ENCODE data around the gene CISTR. TPM values are rescaled to one million over a fixed set of nuclear protein-coding genes. Genes with fewer than 3 reads are reported as not detected.

The CISTR gene
- polyA plus RNA-seq, 1 donor from 2014 or later = not detected

- H3K27me3 ChIP-seq (ENCODE audit: insufficient read depth, low read depth, low read length) = no peaks in the 10 kb centered on the region
- TF ChIP-seq RAD21 (conservative IDR thresholded peaks at IDR 0.05) (no peak), CTCF (IDR thresholded peaks at IDR 0.05; ENCODE audit: poor library complexity, severe bottlenecking) (no peak), MXI1 (conservative IDR thresholded peaks at IDR 0.05; ENCODE audit: poor library complexity, severe bottlenecking) (no peak), POLR2AphosphoS5 (IDR thresholded peaks at IDR 0.05) (no peak), TAF1 (IDR thresholded peaks at IDR 0.05; ENCODE audit: low read depth) (no peak), EZH2 (IDR thresholded peaks at IDR 0.05; ENCODE audit: borderline replicate concordance, insufficient read depth, low read length, poor library complexity, severe bottlenecking) (no peak), EP300 (conservative IDR thresholded peaks at IDR 0.05; ENCODE audit: poor library complexity, severe bottlenecking) (no peak), SMC3 (conservative IDR thresholded peaks at IDR 0.05; ENCODE audit: poor library complexity) (no peak)
- TF ChIP-seq, protein P1, sequence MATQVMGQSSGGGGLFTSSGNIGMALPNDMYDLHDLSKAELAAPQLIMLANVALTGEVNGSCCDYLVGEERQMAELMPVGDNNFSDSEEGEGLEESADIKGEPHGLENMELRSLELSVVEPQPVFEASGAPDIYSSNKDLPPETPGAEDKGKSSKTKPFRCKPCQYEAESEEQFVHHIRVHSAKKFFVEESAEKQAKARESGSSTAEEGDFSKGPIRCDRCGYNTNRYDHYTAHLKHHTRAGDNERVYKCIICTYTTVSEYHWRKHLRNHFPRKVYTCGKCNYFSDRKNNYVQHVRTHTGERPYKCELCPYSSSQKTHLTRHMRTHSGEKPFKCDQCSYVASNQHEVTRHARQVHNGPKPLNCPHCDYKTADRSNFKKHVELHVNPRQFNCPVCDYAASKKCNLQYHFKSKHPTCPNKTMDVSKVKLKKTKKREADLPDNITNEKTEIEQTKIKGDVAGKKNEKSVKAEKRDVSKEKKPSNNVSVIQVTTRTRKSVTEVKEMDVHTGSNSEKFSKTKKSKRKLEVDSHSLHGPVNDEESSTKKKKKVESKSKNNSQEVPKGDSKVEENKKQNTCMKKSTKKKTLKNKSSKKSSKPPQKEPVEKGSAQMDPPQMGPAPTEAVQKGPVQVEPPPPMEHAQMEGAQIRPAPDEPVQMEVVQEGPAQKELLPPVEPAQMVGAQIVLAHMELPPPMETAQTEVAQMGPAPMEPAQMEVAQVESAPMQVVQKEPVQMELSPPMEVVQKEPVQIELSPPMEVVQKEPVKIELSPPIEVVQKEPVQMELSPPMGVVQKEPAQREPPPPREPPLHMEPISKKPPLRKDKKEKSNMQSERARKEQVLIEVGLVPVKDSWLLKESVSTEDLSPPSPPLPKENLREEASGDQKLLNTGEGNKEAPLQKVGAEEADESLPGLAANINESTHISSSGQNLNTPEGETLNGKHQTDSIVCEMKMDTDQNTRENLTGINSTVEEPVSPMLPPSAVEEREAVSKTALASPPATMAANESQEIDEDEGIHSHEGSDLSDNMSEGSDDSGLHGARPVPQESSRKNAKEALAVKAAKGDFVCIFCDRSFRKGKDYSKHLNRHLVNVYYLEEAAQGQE (IDR thresholded peaks at IDR 0.05; ENCODE audit: borderline replicate concordance) = no peak
Measured at GRCh38 chr12:53759261-53759660, 7.5 kb upstream of the CISTR start.

GRCh38 chr12:53758730-53759103 lies 6.9 kb upstream of the CISTR start:
- Histone ChIP-seq H3K36me3 (ENCODE audit: insufficient read depth, low read length) (no peaks in the 10 kb centered on the region), H3K27ac (ENCODE audit: low read length) (peak overlapping the region; percentile 62), H3F3A (ENCODE audit: insufficient read depth, low read length, poor library complexity, severe bottlenecking) (no peaks in the 10 kb centered on the region), H3K4me3 (ENCODE audit: low read length) (no peak overlapping the region), H2AFZ (ENCODE audit: low read depth, low read length) (peak overlapping the region; percentile 11), H3K9ac (ENCODE audit: low read length) (peak overlapping the region; percentile 47), H4K20me1 (ENCODE audit: insufficient read depth) (no peaks in the 10 kb centered on the region), H3K79me2 (replicated peaks; ENCODE audit: insufficient read depth, low read length) (no peaks in the 10 kb centered on the region), H3K9me2 (ENCODE audit: insufficient read depth, low read length) (no peaks in the 10 kb centered on the region), H3K4me2 (ENCODE audit: low read length) (no peak overlapping the region), H3K27me3 (ENCODE audit: insufficient read depth, low read depth, low read length) (peaks cover 2% of the 10 kb centered on the region), H3K9me3 (ENCODE audit: low read length) (no peaks in the 10 kb centered on the region)
- no peak for TF ChIP-seq RAD21 (conservative IDR thresholded peaks at IDR 0.05)
- TF ChIP-seq CTCF (IDR thresholded peaks at IDR 0.05; ENCODE audit: poor library complexity, severe bottlenecking) = no peak
- TF ChIP-seq EP300 (conservative IDR thresholded peaks at IDR 0.05; ENCODE audit: poor library complexity, severe bottlenecking) = no peak
- TF ChIP-seq MXI1 (conservative IDR thresholded peaks at IDR 0.05; ENCODE audit: poor library complexity, severe bottlenecking) = no peak
- no peak for TF ChIP-seq POLR2AphosphoS5 (IDR thresholded peaks at IDR 0.05)
- TF ChIP-seq, protein P1 (IDR thresholded peaks at IDR 0.05; ENCODE audit: borderline replicate concordance) = no peak
- TF ChIP-seq SMC3 (conservative IDR thresholded peaks at IDR 0.05; ENCODE audit: poor library complexity) = no peak
- no peak for TF ChIP-seq EZH2 (IDR thresholded peaks at IDR 0.05; ENCODE audit: borderline replicate concordance, insufficient read depth, low read length, poor library complexity, severe bottlenecking)
- TF ChIP-seq TAF1 (IDR thresholded peaks at IDR 0.05; ENCODE audit: low read depth) = no peak

More at GRCh38 chr12:53759261-53759660, 7.5 kb upstream of the CISTR start:
- Histone ChIP-seq H3K9me2 (ENCODE audit: insufficient read depth, low read length) (no peaks in the 10 kb centered on the region), H3F3A (ENCODE audit: insufficient read depth, low read length, poor library complexity, severe bottlenecking) (no peaks in the 10 kb centered on the region), H3K36me3 (ENCODE audit: insufficient read depth, low read length) (no peaks in the 10 kb centered on the region), H3K4me3 (ENCODE audit: low read length) (no peak overlapping the region), H2AFZ (ENCODE audit: low read depth, low read length) (no peak overlapping the region), H4K20me1 (ENCODE audit: insufficient read depth) (no peaks in the 10 kb centered on the region), H3K79me2 (replicated peaks; ENCODE audit: insufficient read depth, low read length) (no peaks in the 10 kb centered on the region), H3K9me3 (ENCODE audit: low read length) (no peaks in the 10 kb centered on the region), H3K9ac (ENCODE audit: low read length) (peak overlapping the region; percentile 47), H3K27ac (ENCODE audit: low read length) (no peak overlapping the region), H3K4me2 (ENCODE audit: low read length) (no peak overlapping the region)

Data from neural cell (in vitro differentiated cells).